GM19099 (cell line): ENCODE results near the gene MRPL38.

Experiments used
- POLR2A ChIP-seq: IDR thresholded peaks from 3 replicates; pipeline ENCODE4 v1.6.1; 2011; ENCODE audit warnings: low read depth; ENCODE audit not compliant: insufficient read length; ENCODE audit errors: extremely low read depth

The MRPL38 gene

DNA sequence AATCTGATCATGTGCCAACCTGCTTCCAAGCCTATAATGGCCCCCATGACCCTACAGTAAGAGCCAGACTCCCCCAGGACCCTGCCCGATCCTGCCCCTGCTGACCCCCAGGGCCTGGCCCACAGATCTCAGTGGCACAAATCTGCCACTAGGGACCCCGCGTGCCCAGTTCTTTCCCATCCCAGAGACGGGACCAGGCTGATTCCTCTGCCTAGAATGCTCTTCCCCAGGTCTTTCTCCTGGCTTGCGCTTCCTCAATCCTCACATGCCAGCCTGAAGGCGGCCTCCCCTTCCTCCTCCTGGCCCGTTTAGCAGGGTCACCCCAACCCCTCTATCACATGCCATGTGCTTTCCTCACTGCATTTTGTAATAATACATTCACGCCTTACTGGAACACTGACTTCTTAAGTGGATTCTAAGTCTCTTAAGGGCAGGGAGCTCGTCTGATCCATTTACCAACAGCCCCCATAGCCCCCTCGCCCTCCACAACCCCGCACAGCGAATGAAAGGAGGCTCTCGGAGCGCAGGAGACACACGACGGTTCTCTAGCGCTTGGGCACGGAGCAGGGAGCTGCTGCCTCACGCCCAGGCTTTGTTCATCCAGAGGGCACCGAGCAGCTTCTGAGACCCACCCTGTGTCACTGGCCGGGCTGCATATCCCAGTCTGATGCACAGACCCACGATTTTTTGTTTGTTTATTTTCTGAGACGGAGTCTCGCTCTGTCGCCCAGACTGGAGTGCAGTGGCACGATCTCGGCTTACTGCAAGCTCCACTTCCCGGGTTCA is 9.1 kb downstream of the MRPL38 start:
- no peak for TF ChIP-seq POLR2A

DNA sequence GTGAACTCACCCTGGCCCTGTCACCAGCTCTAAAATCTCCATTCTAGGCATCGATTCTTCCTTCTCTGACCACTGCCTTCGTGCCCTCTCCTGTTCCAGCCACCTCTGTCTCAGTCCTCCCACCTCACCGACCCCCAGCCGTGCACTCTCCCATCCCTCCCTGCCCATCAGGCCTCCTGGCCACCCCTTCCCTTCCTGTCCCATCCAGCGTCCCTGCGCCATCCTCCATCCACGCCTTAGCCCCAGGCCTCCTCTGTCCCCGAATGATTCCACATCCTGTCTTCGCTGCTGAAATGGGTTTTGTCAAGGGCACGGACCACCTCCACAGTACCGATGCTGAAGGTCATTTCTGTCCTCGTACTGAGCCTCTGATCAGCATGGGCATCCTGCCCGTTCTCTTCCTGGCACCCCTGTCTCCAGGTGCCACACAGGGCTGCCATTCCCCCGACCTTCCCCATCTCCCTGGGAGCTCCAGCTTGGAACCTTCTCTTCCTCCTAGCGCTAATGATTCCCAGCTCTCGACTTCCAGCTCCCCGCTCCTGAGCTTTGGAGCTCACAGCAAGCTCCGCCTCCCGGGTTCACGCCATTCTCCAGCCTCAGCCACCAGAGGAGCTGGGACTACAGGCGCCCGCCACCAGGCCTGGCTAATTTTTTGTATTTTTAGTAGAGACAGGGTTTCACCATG is 10.5 kb downstream of the MRPL38 start:
- TF ChIP-seq POLR2A = no peak

DNA sequence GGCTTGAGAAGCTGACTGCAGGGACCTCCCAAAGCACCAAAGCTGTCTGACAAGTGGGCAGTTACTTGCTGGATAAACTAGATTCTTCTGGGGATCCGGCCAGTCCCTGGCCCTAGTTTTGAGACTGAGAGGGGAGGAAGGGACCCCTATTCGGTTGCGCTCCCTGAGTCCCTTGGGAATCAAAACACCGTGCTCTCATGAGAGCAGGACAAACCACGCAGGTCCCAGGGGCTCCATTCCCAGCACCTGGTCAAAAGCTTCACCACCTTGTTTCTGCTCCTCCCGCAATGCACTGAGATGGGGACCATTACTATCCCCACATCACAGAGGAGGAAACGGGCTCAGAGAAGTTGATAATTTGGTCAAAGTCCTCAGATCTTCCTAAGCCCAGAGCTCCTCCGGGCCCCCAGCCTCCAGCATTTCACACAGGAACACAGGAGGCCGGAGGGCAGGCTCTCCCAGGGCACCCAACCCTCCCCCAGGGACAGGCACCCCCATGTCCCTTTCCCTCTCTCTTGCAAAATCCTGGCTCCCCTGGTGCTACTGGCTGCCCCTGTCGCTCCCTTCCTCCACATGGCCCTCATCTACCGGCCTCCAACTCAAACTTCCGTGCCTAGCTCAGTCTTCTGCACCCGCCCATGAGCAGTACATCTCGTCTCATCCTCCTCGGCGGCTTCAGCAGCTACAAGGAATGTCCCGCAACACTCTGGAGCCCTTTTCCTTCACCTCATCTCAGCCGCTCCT is 11.2 kb downstream of the MRPL38 start:
- no peak for TF ChIP-seq POLR2A

DNA sequence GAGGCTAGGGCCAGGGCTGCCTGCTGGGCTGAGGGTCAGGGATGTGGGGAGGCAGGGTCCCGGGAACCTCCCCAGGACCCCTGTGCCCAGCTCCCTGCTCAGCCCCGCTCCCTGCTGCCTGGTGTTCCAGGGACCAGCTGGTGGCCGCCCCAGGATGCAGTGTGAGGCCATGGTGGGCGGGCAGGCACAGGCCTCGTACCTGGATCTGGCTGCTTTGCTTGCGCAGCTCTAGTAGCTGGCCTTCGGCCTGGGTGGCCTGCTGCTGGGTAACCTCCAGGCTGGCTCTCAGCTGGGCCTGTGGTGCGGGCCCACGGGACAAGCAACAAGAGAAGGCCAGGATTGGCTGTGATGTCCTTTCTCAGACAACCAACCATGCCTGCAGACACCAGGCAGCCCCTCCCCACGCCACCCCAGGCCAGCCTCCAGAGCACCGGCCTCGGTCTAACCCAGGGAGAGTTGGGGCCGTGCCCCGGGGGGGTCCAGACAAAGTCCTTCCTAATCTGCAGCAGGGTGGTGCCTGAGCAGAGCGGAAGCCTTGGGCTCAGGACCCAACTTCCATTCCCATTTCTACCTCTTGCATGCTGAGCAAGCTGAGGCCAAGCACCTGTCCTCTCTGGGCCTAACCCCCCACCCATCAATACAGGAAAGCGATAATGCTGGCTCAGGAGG is 12.0 kb downstream of the MRPL38 start:
- TF ChIP-seq POLR2A = no peak

DNA sequence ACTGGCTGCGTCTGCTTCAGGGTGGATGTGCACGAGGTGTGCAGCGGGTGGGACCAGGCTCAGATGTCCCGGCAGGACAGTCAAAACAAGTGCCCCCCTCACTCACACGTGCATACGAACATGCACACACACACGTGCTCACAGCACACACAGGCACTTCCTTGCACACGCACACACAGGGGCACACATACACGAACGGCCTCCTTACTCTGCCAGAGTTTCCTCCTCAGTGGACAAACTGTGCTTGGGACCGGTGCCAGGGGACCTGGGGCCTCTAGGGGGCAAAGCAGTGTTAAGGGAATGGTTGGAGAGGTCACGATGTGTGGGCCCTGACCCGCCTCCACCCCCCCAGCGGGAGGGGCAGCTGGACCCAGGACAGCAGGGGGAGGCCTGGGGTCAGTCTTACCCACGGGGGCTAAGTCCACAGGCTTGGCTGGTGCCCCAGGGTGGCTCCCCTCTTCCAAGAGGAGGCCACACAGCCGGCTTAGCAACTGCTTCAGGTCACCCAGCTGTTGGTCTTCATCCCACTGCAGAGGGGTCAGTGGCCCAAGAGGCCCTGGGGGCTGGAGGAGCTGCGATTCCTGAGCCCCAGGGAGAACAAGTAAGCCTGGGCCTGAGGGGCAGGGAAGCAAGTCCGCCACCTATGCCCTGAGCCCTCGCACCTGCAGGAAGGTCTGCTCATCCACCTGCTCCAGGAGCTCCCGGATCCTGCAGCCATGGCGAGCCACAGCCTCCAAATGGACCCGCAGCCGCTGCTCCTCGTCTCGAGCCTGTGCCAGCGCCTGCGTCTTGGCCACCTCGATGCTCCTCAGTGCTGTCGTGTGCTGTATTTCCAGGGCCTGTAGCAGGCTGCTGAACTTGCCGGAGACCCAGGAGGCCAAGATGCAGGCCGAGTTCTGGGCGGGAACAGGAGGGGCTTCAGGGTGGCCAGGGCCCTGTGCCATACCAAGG is 12.8 kb downstream of the MRPL38 start:
- no peak for TF ChIP-seq POLR2A

DNA sequence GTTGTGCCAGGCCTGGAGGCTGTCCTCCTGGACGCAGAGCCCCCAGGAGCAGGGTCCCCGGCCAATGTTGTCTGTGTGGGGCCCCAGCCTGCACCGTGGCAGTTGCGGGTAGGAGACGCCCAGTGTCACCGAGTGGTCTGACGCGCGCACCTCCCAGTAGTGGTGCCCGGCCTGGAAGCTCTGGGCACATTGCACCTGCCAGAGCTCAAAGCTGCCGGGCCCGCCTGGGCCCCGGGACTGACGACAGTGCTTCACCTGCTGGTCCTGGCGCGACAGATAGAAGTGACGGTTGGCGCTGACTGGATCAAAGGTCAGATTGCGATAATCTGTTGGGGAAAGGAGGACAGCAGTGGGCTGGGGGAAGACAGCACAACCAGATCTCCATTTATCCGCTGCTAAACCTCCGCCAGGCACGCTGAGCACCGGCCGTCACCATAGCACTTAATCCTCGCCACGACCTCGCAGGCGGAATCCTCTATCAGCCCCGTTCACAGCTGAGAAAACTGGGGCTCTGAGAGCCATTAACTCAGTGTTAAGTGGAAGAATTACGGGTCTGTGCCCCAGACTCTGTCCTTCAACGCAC is 13.6 kb downstream of the MRPL38 start:
- TF ChIP-seq POLR2A = no peak

DNA sequence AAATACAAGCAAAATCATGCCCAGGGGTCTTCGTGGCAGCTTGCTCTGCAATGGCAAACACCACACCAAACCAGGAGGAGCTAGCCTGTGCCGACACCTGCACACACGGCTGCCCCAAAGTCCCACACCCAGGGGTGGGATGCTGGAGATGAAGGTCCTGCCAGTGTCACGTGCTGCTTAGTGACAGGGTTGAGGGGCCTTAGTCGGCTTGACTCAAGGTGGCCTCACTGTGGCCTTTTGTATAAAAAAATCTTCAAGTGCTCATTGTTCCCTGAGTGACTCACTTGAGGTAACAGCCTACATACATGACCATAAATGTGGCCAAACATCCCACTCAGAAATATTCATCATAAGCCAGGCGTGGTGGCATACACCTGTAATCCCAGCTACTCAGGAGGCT is 15.2 kb downstream of the MRPL38 start:
- TF ChIP-seq POLR2A = no peak

DNA sequence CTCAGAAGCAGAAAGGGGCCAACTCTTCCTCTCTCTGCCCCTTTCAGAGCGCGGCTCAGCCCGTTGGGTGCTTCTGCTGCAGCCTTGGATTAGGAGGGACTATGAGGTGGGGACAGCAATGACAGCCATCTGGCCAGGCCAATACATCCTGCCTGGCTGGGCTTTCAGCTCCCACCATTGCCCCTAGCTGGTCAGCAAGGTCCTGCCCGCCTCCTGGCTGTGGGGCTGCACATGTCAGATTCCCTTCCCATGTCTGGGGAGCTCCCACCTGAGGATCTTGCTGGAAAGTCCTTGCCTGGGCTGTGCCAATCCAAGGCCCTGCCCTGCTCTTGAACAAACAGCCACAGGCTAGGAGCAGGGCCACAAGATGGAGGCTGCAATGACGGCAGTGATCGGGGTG is 16.2 kb downstream of the MRPL38 start:
- no peak for TF ChIP-seq POLR2A

DNA sequence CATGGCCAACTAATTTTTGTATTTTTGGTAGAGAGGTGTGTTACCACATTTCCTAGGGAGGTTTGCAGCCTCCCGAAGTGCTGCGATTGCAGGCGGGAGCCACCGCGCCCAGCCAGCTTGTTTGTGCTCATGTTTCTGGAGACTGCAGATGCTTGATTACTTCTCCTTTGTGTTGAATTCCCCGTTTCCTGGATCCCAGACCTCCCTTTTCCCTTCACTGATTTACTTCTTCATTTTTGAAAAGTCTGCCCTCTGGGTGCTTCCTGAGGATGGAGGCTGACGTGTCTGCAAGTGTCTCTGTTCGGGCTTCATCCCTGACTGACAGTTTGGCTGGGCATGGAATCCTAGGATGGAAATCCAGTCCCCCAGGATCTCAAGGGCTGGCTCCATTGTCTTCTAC is 19.3 kb downstream of the MRPL38 start:
- no peak for TF ChIP-seq POLR2A

DNA sequence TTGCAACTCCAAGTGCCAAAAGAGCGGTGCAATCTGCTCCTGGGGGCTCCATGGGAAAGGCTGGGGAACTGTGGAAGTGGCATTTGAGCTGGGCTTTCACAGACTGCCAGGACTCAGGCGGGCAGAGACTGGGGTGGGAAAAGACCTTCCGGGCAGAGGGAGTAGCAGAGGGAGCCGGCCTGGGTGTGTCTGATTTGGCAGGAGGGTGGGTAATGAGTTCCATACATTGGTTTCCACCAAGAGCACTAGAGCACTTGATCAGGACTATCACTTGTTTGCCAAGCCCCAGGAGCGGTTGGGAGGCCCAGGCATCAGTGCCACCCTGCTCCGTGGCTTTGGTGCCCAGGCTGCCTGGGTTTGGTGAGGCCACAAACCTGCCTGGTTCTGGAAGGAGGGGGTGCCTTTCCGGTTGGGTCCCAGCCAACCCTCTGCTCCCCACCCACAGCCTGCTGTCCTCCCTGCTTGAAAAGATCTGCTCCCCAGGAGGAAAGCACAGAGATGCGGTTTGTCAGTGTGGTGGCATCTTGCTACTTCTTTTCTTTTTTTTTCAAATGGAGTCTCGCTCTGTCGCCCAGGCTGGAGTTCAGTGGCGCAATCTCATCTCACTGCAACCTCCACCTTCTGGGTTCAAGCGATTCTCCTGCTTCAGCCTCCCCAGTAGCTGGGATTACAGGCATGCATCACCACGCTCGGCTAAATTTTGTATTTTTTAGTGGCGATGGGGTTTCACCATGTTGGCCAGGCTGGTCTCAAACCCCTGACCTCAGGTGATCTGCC is 22.8 kb downstream of the MRPL38 start:
- TF ChIP-seq POLR2A = no peak

DNA sequence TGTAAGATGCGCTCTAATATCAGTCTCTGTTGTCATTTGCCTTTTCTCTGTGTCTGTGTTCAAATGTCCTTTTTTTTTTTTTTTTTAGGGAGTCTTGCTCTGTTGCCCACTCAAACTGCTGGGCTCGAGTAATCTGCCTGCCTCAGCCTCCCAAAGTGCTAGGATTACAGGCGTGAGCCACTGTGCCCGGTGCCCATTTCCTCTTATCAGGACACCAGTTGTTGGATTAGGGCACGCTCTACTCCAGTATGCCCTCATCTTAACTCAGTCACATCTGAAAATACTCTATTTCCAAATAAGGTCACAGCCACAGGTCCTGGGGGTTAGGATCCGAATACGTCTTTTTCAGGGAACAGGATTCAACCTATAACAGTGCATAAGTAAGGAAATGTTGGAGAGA is 24.4 kb downstream of the MRPL38 start:
- TF ChIP-seq POLR2A = no peak

DNA sequence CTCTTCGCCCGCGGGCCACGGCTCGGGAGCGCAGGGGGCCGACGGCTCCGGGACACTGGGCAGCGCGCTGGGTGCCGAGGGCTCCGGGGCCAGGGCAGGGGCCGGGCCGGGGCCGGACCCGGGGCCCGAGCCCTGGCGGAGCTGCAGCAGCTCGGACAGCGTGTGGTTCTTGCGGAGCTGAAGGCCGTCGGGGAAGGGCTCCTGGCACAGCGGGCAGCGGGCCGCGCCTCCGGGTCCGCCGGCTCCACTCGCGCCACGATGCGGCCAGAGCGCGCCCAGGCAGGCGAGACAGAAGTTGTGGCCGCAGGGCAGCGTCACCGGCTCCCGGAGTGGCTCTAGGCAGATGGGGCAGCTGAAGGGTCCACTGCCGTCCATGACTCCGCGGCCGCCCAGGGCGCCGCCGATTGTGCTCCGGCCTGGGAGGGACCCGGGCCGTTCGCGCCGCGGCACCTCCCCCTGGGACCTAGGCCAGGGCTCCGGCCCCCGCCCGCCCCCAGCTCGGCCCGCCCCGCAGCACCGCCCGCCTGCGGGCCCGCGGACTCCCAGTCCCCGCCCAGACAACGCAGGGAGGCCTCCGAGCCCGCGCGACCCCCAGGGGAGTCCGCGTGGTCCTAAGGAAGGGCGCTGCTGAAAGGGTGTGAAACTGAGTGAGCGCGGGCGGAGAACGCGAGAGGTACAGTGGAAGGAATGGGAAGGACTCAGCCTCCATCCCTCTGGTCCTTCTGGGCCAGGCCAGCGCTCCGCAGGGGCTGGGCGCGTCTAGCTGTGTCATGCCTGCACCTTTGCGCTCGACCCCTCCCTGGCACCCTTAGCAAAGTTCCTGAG is 26.3 kb downstream of the MRPL38 start, which contains the start of gene TRIM47:
TSS of gene TRIM47 (minus strand) at position 408 of the 825 bp plus-strand sequence. CDS start at position 375, 33 bp downstream.
- no peak for TF ChIP-seq POLR2A
